ENCODE data around the gene ZDHHC22. TPM values are rescaled to one million over a fixed set of nuclear protein-coding genes. Genes with fewer than 3 reads are reported as not detected.

Gene ZDHHC22
- total RNA-seq, 1 donor from 2014 or later: under 0.01 TPM

DNA sequence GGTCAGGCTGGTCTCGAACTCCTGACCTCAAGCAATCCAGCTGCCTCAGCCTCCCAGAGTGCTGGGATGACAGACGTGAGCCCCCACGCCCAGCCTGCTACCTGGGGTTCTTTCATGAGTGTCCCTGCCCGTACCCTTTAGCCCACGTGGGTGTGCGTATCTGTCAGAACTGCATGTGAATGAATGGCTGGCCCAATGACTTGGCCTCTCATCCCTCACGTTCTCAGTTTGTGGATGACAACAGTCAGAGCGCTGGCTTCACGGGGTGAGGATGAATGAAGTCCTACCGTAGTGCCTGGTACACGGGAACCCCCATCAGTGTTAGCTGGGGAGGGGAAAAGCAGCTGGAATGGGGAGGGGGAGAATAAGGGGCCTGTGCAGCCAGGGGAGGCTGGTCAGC lies 16.1 kb upstream of the ZDHHC22 start:
- no peak for DNase-seq (ENCODE audit: low read depth, low spot score)

DNA sequence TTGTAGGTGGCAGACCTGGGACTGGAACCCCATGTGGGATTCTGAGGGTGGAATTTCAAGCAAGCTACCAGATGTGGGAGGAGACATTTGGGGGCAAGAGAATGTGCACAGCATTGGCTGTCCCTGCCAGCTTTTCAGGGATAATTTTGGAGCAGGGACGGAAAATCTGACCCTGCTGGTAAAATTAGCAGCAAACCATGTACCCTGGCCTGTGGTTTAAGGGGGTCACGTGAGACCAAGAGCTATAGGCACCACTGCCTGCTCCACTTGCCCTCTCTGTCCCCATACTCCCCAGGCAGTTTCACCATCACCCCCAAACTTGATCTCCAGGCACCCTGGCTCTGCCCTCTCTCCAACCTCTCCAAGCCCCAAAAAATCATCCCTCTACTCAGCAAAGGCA lies 13.5 kb upstream of the ZDHHC22 start:
- no peak for DNase-seq (ENCODE audit: low read depth, low spot score)

DNA sequence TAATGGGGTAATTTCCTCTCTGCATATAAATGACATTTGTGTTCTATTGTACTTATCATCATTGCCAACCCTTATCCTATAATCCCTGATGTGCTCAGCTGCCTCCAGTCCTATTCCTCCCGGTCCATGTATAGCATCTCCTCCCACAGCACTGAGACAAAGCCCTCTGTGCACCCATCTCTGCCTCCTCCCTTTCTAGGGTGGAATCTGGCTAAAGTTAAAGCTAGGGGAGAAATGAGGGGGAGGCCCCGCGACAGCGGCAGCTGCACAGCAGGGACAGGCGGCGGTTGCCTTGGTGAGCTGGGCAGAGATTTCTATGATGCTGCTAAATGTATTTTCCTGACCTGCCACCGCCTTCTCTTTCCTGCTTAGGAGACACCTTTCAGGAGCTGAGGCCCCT lies 12.8 kb upstream of the ZDHHC22 start:
- DNase-seq (ENCODE audit: low read depth, low spot score): no peak

DNA sequence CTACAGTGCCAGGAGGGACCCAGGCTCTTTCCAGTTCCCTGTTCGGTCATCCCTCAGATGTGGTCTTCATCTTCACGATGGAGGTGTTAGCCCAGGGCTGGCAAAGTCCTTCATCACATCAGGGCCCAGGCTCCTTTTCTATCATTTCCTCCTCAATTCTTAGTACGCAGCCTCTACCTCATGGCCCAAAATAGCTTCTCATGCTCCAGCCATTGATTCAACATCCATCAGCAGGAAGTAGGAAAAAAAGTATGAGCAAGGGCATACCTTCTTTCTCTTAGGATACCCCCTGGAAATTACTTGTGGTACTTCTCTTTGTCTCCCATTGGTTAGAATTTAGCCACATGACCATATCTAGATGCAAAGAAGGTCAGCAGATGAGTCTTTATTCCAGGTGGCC lies 12.2 kb upstream of the ZDHHC22 start:
- no peak for DNase-seq (ENCODE audit: low read depth, low spot score)

DNA sequence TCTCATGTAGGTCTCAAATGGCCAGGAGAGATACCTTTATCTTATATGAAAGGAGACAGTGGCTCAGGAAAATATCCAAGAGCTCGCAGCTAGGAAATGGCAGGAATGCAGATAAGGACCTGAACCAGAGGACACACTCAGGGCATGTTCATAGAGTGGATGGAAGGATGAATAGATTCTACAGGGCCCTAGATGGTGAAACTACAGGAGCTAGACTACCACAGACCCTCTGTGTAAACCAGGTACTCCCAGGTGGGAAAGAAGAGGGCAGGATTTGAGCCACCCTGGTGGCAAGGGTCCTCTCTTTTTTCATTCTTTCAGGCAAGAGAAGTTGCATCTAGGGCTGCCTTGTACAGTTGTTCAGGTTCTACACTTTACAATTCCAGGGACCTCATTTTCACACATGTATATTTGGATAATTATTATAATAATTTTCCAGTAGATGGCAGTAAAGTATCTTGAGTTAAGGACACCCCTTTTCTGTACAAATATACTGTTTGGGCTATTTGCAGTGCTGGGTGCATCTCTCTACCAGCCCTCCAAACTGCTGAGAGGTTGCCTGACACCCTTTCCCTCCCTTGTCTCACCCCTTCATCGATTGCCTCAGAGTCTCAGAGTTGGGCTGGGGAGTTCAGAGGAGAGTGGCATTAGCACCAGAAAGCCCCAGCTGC lies 10.5 kb upstream of the ZDHHC22 start:
- no peak for DNase-seq (ENCODE audit: low read depth, low spot score)

DNA sequence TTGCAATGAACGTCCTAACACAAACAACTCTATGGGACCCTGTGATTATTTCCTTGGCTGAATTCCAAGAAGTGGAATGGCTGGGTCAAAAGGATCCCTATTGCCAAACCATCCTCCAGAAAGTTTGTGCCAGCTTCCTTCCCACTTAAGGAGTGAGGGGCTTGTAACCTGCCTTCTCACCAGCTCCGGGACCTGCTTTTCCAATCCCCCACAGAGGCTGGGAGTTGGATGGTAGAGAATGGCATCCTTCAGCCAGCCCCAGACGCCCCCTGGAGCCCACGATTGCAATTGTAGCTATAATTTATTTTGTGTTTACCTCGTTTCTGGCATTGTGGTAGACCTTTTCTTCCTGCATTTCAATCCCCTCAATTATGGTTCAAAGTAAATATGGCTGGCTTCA lies 9.7 kb upstream of the ZDHHC22 start:
- no peak for DNase-seq (ENCODE audit: low read depth, low spot score)

DNA sequence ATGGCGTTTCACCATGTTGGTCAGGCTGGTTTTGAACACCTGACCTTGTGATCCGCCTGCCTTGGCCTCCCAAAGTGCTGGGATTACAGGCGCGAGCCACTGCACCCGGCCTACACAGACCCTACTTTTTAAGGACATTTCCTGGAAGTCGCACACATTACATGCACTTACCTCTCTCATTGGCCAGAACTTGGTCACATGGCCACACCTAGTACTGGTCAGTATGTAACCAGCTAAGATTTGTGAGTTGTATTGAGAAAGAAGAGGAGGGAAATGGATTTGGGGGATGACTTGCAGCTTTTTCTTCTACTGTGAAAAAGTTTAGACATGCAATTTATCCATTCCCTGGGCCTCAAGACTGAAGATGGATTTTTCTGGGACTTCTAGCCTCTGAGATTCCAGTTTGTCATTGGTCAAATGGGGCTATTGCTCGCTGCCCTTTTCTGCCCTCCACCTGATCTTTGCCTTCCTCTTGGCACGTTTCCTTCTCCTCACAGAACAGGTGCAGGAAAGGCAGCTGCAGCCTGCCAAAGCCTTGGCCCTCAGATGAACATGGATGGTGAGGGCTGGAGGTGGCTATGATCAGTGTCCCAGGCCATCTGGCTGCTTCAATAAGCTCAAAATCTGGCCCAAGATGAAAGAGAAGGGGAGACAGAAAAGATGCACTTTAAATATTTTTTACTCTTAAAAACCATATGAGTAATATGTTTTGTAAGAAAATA lies 7.1 kb upstream of the ZDHHC22 start:
- DNase-seq (ENCODE audit: low read depth, low spot score): no peak

DNA sequence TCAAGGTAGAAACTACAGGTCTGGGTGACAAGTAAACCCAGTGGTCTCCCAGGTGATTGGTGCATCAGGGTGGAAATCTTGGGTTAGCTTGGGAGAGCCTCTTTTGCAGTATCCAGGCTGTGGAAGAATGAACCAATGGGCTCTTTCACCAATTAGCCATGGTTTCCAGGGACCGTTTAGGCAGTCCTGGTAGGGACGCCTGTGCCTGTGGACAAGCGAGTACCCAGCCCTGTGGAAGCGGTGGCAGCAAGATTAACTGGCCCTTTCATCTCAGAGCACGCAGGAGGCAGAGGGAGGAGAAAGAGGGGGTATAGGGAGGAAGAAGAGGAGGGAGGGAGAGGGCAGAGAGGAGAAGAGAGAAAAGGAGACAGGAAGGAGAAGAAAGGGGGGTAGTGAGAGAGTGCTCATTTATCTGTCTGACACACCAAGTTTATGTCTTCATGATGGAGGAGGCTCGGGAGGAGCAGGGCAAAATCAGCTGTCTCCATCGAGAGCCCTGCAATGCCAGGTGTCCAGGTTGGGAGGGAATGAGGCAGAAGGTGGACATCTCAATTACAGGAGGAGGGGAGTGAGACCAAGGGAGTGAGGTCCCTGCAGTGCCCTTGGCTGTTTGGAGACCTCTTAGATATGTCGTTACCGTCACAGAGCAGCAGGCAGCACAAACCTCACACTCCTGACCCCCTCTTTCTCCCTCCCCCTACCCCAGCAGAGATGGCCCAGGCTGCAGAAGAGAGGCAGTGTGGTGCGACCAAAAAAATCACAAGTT lies 4.6 kb upstream of the ZDHHC22 start:
- no peak for DNase-seq (ENCODE audit: low read depth, low spot score)

DNA sequence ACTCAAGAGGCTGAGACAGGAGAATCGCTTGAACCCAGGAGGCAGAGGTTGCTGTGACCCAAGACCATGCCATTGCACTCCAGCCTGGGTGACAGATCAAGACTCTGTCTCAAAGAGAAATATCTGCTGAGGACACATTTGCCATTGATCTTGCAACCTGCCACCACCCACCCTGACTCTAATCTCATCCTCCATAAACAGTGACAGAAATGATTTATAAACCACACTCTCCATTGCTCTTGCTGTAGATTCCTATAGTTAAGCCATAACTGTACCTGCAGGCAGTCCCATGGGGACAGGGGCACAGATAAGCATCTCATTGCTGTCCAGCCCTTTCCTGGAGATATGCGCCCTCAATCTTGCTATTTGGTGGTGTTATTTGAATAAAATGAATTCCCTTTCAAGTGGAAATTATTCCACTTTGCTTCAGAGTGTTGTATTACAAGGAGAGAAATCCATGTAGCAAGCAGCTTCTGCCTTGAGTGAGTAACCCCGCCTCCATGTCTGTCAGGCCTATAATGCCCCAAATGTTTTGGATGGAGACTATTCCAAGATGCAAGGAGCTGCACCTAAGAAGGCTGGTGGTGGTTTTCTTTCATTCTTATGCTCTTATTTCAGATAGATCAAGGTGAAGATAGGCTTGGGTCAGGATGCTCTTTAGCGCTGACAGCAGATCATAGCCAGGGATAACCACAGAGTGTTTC lies 3.0 kb upstream of the ZDHHC22 start:
- DNase-seq (ENCODE audit: low read depth, low spot score): no peak

DNA sequence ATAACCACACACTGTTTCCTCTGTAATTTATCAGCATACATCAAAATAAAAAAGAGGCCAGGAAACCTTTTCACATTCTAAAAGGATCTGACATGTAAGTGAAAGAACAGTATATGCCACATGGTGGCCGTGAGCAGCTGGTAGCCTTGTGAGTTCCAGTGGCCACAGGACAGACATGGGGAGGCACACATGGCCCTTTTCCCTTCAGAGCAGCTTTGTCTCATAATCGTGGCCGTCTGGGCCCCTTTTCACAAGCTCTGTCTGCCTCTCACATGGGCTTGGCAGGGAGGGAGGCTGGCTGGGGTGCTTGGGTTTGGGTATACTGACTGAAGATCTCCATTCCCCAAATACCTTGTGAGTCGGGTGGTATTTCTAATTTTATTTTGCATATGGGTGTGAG lies 1.5 kb upstream of the ZDHHC22 start:
- no peak for DNase-seq (ENCODE audit: low read depth, low spot score)

DNA sequence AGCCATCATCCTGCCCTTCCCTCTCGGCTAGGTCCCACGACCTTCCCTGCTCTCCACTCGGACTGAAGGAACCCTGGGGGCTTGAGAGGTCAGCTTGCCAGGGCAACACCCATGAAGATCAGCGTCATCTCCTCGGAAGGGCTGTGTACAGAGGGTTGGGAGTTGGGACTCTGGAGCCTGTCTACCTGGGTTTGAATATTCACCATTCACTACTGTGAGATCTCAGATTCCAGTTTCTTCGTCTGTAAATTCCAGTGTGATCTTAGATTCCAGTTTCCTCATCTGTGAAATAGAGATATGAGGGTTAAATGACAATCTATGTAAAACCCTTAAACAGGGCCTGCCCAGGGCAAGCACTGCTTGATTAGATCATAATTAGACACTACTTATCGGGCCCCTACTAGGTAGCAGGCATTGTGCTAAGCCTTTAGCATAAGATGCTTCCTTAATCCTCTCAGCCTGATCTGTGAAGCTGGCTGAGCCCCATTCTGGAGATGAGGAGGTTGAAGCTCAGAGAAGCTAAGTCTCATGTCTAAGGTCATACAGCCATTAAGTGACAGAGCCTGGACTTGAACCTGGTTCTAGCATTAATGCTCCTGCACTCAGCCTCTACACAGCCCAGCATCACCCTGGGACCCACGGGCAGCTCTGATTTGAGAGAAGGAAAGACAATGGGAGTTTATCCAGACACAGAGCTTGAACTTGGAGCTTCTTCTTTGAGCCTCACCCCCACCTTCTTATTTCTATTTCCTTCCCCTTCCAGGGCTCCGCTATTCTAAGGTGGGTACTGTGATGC lies 612 bp upstream of the ZDHHC22 start:
- DNase-seq (ENCODE audit: low read depth, low spot score): no peak

DNA sequence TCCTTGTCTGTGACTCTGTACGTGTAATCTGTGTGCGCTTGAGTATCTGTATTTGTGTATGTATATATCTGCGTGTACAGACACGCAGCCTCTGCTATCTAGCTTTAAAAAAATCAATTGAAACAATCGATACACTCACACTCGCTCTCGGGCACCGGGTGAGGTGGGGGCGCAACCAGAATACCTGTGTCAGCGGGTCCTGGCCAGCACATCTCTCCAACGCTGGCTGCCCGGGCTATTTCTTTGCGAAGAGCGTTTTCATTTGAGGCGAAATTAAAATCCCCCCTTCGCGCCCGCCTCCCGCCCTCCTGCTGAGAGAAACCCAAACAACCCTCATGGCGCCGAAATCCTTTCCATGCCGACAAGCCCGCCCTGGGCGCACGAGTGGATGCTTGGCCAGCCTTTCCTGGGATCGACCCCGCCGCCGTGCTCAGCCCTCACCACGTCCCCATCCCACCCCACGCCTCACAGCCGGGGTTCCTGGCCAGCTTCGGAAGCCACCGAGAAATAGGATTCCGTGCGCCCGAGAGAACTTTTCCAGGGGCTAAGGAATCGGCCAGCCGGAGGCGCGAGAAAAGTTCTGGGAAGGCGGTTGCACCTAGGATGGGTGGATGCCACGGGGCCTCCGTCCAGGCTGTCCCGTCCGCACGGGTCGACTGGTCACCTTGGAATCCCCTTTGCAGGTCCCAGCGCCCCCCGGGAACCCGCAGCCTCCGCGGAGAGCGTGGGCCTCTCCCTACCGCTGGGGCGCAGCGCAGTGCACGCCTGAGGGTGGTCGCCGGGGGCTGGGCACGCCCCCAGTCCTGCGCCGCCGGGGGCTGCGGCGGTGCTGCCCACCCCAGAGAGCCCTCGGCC lies 1.0 kb downstream of the ZDHHC22 start:
- DNase-seq (ENCODE audit: low read depth, low spot score): no peak

DNA sequence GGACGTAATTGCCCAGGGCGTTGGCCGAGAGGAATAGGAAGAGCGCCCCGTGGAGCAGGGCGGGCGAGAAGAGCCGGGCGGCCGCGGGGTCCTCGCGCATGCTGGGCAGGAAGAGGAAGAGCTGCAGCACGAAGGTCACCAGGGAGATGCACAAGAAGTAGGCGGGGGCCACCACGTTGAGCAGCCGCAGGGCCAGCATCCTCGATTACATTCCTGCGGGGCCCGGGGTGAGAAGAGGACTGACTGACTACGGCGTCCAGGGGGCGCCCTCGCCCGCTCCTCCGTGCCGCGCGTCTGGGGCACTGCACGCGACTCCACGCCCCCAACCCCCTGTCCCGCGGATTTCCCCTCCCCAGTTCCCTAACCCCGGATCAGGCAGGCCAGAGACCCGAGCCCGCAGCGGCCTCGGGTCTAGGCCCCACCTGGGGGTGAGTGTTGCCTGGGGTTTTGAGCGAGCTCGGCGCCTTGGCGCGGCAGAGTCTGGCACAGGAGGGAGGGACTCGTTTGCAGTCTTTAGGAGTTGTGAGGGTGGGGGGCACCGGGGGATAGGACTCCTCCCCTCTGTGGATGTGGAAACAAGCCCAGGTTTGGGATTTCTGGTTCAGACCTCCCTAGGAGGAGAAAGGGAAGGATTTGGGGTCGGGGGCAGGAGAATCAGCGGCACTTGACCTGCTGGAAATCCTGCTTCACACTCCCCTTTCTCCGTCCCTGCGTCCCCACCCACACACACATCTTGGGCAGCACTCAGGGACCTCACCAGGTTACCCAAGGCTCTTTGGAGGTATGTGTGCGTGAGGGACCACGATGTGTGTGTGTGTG lies 1.8 kb downstream of the ZDHHC22 start:
- DNase-seq (ENCODE audit: low read depth, low spot score): no peak

DNA sequence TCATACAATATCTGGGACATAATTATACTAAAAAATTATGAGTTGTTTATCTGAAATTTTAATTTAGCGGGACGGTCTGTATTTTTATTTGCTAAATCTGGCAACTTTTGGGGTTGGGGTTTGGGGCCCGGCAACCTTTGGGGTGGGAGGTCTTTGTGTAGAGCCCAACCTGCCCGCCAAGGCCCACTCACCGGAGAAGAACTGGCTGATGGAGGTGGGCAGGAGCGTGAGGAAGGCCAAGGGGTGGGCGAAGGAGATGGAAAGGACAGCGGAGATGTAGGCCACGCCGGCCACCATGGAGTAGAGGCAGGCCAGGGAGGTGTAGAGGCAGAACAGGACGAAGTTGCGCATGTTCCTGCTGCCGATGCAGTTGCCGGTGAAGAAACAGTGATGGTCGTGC lies 2.6 kb downstream of the ZDHHC22 start:
- no peak for DNase-seq (ENCODE audit: low read depth, low spot score)

DNA sequence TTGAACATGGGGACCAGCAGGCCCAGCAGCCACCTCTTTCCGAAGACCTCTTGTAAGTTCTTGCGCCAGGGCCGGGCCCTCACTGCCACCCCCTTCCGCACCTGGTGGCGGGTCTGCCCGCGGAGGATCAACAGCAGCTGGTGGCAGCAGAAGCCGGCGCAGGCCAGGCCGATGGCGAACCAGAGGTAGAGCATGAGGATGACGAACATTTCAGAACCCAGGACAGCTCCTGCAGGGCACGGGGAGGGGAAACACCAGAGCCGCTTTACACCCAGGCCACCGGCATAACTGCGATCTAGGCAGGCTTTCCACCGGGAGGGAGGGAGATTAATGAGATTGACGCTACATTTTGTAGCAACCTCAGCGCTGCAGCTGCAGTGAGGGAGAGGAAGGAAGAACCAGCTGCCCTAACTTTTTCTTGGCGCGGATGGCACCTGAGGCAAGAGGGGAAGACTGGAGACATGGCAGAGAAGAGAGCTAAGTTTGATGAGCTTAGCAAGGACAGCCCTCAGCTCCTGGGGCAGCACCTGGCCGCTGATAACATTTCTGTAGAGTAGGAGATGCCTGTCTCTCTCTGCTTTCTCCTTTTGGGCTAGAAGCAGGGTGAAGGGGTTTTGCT lies 7.8 kb downstream of the ZDHHC22 start:
- no peak for DNase-seq (ENCODE audit: low read depth, low spot score)

DNA sequence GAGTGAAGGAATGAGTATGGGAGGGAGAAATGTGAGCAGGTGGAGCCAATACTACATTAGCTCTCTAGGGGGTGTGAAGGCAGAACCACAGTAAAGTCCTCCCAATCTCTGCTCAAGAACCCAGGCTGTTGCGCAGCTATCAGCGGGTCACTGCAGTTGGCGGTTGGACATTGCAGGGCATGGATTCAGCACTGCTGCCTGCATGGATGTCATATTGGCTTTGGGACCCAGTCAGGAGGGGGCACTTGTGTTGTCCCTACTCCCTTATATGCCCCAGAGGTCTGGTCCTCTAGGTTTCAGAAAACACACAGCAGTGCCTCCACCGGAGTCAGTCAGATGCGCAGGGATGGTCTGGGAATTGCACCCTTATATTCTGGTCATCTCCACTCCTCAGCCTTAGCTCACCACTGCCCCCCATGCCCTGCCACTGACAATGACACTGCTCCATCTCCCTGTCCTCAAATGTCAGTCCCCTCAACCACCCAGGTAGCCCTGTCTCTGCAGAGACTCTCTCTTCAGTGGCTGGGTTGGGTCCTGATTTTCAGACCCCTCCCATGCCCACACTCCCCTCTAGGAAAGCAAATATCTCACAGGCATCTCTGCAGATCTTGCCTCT lies 9.6 kb downstream of the ZDHHC22 start:
- DNase-seq (ENCODE audit: low read depth, low spot score): no peak

DNA sequence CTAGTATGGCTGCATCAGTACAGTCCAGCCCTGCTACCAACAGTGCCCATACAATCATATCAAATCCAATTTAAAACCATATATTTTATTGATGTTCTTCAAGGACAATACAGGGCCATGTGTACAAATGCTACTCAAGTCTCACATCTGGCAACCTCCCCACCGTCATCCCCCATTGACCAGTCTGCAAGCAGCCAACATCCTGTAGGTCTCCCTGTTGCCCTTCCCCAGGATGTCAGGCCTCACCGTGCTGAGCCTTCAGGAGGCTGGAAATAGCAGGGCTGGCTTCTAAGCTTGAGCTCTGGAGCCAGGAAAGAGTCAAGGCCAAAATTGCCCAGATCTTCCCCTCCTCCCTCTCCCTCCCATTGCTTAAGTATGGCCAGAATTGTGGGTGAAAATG lies 10.4 kb downstream of the ZDHHC22 start:
- DNase-seq (ENCODE audit: low read depth, low spot score): no peak

DNA sequence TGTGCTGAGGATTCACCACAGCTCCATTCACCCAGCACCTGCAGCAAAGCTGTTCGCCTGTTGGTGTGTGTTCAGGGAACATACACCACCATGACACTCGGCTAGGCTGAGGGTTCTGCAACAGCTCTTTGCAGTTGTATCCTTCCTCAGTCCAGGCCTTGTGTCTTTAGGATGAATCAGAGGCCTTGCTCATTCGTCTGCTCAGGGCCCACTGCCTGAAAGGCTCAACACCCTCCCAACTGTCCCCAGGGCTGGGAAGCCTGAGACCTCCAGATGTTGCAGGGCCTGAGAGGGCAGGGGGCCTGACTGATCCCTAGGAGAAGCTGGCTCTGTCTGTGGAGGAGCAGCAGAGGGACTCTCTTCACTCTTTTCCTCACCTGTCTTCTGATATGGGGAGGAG lies 11.2 kb downstream of the ZDHHC22 start:
- DNase-seq (ENCODE audit: low read depth, low spot score): no peak
